SH-SY5Y (cell line): ENCODE data around the gene AFP.

Experiments used
- GATA2 ChIP-seq: IDR thresholded peaks from 2 replicates; pipeline ENCODE4 v1.6.1; 2011; ENCODE audit warnings: mild to moderate bottlenecking, low read depth, low read length
- GATA3 ChIP-seq: IDR thresholded peaks from 2 replicates; pipeline ENCODE4 v1.6.1; 2011; ENCODE audit warnings: low read depth, mild to moderate bottlenecking, low read length, moderate library complexity

DNA sequence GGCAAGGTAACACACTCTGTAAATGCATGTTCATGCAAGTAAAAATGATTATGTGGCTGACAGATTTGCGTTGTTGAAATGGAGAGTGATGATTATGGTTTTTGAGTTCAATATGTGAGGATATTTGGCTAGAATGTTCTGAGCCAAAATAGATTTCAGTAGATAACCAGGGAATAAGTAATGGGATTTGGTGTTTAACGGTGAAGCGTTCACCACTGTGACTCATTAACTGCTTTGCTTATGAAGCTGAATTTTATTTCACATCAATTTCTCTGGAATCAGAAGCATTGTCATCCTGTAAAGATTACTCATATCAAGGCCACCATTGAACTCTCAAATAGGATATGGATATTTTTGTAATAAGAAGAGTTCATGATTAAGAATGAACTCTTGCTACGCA lies 11.7 kb downstream of the AFP start:
- TF ChIP-seq GATA3 (no peak), GATA2 (no peak)
